Activated CD4-positive, alpha-beta T cell treated with anti-CD3 and anti-CD28 coated beads for 36 hours (primary cell): ENCODE measurements around the gene LDLRAD4. TPM values are rescaled to one million over a fixed set of nuclear protein-coding genes. Genes with fewer than 3 reads are reported as not detected.

Experiments
- ATAC-seq: fragments of 200-7000 bp; cut with Tn5 transposase; one replicate; pipeline ENCODE4 v1.10.0; 2021; ENCODE audit warnings: mild to moderate bottlenecking, moderate library complexity
- CTCF ChIA-PET: fragments of 350-600 bp; sonication (Branson Sonifier 250); formaldehyde crosslinking; loops from one replicate; lab custom pipeline; 2021; ENCODE audit warnings: antibody characterized with exemption; lab: Charles Lee
- POLR2A ChIA-PET: fragments of 350-600 bp; sonication (Branson Sonifier 250); formaldehyde crosslinking; loops from one replicate; lab custom pipeline; 2021; ENCODE audit warnings: antibody characterized with exemption, inconsistent platforms; lab: Charles Lee
- DNase-seq: peaks from one replicate; pipeline ENCODE4 v3.0.0-alpha.2; 2020
- H3K27ac Mint-ChIP-seq: one replicate; pipeline ENCODE4 v1.8.0; 2021; ENCODE audit warnings: mixed read lengths
- H3K27me3 Mint-ChIP-seq: one replicate; pipeline ENCODE4 v1.8.0; 2021; ENCODE audit warnings: mixed read lengths
- H3K36me3 Mint-ChIP-seq: one replicate; pipeline ENCODE4 v1.8.0; 2021; ENCODE audit warnings: low read depth, mixed read lengths
- H3K4me1 Mint-ChIP-seq: one replicate; pipeline ENCODE4 v1.8.0; 2021; ENCODE audit warnings: mixed read lengths
- H3K4me3 Mint-ChIP-seq: one replicate; pipeline ENCODE4 v1.8.0; 2021; ENCODE audit warnings: mild to moderate bottlenecking, moderate library complexity, mixed read lengths
- H3K9me3 Mint-ChIP-seq: one replicate; pipeline ENCODE4 v1.8.0; 2021; ENCODE audit warnings: low read depth, mixed read lengths
- intact Hi-C, 2 experiments: fragments of 100-400 bp; cut with DNase I in 1 of 2; cut with micrococcal nuclease in 1 of 2; formaldehyde crosslinking; loops; one replicate each; pipeline versions ENCODE4 v1.14.2 to v1.15.1; 2022 to 2024; cut with DNase I, micrococcal nuclease
- total RNA-seq, 2 experiments: library from RNA; stranded (reverse); gene quantifications; one replicate each; pipeline ENCODE4 v1.2.3, GENCODE V29; 2021

Gene LDLRAD4
- total RNA-seq, 2 experiments from 2014 or later, result 29.3 to 32.2 TPM

DNA sequence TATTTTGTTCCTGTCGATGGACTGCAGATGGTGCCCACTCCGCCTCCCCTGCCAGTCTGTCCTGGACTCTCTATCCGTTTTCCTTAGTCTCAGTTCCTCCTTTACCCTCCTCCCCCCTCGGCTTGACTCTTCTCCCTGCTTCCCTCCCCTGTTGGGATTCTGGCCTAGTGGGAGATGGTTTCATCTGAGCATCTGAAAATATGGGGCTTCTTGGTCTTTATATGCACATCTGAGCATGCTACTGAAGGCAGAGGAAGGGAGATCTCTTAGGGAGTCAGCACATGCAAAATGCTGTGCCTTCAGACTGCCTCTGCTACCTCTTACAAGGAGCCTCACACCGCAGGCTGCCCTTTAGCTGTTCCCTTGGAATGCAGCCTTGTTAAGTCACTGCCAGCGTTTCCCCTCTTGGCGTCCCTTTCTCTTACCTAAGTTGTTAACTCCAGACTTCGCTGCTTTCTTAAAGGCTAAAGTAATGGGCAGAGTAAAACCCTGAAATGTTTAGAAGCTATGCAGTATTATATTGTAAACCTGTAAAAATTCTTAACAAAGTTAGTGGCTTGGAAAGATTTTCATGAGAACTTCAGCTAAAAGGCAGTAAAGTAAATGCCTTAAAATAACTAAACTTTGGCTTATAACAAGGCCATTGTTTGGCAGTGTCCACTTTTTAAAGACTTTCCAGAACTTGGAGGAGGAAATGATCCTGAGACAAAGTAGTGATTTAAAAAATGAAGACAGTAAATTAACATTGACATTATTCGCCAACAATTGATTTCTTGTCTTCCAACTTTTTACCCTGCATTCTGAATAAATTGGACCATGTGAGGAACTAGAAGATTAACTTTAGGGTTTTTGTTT lies 49.8 kb downstream of the LDLRAD4 start:
- no peak for ATAC-seq
- intact Hi-C loops, result loop anchor here (5.0 to 10.0 kb wide), 7 partner anchors 44 to 424 kb away; no protein-coding TSS in a partner anchor
- no peak for DNase-seq
- Mint-ChIP-seq H3K27me3 (no peaks in the 10 kb centered on the region), H3K36me3 (peaks cover 3% of the 10 kb centered on the region), H3K27ac (peak overlapping the region; percentile 85), H3K4me3 (peak overlapping the region; percentile 2), H3K4me1 (peaks cover 77% of the 10 kb centered on the region), H3K9me3 (no peaks in the 10 kb centered on the region)
- POLR2A ChIA-PET, result interaction anchor here (0.8 kb wide), 1 partner anchor 155 kb away, joined by 8 read pairs; no protein-coding TSS in a partner anchor
- CTCF ChIA-PET, result interaction anchor here (2.0 to 2.1 kb wide), 2 partner anchors 11 to 52 kb away, joined by 6 read pairs; no protein-coding TSS in a partner anchor

DNA sequence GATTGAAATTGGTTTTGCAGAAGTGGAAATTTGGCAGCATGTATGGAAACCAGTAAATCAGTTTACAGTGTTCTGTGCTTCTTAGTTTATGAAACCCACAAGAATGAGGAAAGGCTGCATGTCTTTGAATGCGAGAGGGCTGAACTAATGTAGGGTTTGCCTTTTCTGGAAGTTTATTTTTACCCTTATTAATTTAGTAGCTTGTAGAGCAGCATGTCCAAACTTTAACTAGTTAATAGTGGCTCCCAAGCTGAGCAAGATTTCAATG lies 50.4 kb downstream of the LDLRAD4 start:
- no peaks in the 10 kb centered on the region for H3K27me3 Mint-ChIP-seq
- DNase-seq (no peak), ATAC-seq (no peak)
- H3K27ac Mint-ChIP-seq, result peak overlapping the region; percentile 47
- ChIA-PET CTCF (interaction anchor here (1.0 to 2.1 kb wide), 3 partner anchors 10 to 167 kb away, joined by 3 to 6 read pairs (median 6); no protein-coding TSS in a partner anchor), POLR2A (no interaction called here)
- H3K4me1 Mint-ChIP-seq, result peaks cover 82% of the 10 kb centered on the region
- no peaks in the 10 kb centered on the region for H3K9me3 Mint-ChIP-seq
- H3K36me3 Mint-ChIP-seq, result peaks cover 3% of the 10 kb centered on the region
- no peak overlapping the region for H3K4me3 Mint-ChIP-seq
- intact Hi-C loops, result loop anchor here (5.0 to 10.0 kb wide), 7 partner anchors 43 to 424 kb away; no protein-coding TSS in a partner anchor

DNA sequence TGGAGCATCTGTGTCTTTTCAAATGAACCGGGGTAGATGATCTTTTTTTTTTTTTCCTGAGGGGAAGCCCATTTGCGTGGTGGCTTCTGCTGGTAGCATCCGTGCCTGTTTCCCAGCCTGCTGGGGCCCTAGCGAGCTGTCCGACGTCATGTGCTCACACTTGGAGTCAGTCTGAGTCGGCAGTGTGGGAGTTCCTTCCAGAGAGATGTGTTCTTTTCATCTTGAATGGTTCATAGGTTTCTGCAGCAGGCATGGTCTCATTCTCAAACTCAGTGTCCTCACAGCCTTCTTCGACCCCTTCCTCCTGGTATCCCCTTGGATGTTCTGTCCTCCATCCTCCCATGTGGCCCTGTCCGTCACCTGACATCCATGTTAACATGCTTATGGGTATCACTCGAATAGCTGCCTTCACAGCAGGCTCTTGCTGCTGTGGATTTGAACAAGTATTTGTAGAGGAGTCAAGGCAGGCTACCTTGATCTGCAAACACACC lies 51.0 kb downstream of the LDLRAD4 start:
- peak; percentile 15 for ATAC-seq
- CTCF ChIA-PET, result interaction anchor here (1.0 to 2.0 kb wide), 2 partner anchors 9 to 167 kb away, joined by 3 to 6 read pairs; no protein-coding TSS in a partner anchor
- peak; percentile 76 for DNase-seq
- H3K9me3 Mint-ChIP-seq, result no peaks in the 10 kb centered on the region
- intact Hi-C loops, result loop anchor here (5.0 to 10.0 kb wide), 7 partner anchors 43 to 425 kb away; no protein-coding TSS in a partner anchor
- H3K4me3 Mint-ChIP-seq, result no peak overlapping the region
- H3K27me3 Mint-ChIP-seq, result no peaks in the 10 kb centered on the region
- peaks cover 84% of the 10 kb centered on the region for H3K4me1 Mint-ChIP-seq
- H3K36me3 Mint-ChIP-seq, result peaks cover 3% of the 10 kb centered on the region
- POLR2A ChIA-PET, result no interaction called here
- peak overlapping the region; percentile 74 for H3K27ac Mint-ChIP-seq

DNA sequence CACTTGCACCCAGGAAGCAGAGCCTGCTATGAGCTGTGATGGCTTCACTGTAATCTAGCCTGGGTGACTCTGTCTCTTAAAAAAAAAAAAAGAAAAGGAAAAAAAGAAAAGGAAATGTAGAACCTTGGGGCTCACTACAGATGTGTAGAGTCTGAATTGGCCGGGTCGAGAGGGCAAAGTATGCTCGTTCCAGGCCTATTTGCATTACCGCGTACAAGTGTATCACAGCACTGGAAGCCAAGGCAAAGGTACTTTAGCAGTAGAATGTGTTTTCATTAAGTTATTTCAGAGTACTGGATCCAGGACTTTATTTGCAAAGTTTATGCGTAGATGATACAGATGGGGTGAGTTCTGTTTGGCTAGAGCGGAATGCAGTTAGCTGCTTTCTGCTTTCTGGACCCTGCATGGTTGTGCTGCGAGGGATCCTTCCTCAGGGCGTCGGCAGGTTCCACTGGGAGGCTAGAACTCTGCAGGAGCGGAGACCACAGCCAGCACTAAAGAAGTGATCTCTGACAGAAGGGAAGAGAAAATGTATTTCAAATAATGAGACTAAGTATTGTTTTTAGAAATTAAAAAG lies 51.8 kb downstream of the LDLRAD4 start:
- H3K4me1 Mint-ChIP-seq, result peaks cover 82% of the 10 kb centered on the region
- ChIA-PET CTCF (interaction anchor here (1.2 kb wide), 1 partner anchor 9 kb away, joined by 3 read pairs; no protein-coding TSS in a partner anchor), POLR2A (no interaction called here)
- DNase-seq (no peak), ATAC-seq (no peak)
- intact Hi-C loops, result no loop called here
- peak overlapping the region; percentile 74 for H3K27ac Mint-ChIP-seq
- H3K36me3 Mint-ChIP-seq, result peaks cover 3% of the 10 kb centered on the region
- no peaks in the 10 kb centered on the region for H3K9me3 Mint-ChIP-seq
- H3K4me3 Mint-ChIP-seq, result no peak overlapping the region
- no peaks in the 10 kb centered on the region for H3K27me3 Mint-ChIP-seq

DNA sequence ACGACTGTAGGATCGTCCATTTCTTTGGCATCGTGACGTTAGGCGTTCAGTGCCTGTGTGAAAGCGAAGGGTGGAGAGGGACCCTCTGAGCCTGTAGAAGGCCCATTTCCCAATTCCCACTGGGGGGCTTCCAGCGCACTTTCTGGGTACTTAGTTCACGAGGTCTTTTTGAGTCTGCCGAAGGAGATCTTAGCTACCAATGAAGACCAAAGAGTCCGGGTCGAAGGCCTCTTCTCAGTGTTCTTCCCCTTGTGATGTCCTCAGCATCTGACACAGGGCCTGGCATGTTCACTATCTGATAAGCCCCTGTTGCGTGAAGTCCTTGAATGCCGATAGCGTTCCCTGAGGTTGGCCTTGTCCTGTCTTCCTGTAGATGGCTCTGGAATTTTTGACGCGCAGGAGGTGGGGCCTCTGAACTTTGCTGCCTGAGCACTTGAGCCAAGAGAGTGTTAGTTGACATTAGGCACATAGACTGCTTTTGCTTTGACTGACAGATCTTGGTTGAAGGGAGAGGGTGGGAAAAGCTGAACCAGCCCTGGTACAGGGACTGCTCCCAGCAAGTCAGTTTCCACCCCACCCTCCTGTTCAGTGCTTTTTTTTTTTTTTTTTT lies 52.8 kb downstream of the LDLRAD4 start:
- no peaks in the 10 kb centered on the region for H3K27me3 Mint-ChIP-seq
- ATAC-seq, result no peak
- no peak overlapping the region for H3K27ac Mint-ChIP-seq
- intact Hi-C loops, result no loop called here
- H3K4me1 Mint-ChIP-seq, result peaks cover 78% of the 10 kb centered on the region
- no peaks in the 10 kb centered on the region for H3K9me3 Mint-ChIP-seq
- DNase-seq, result no peak
- ChIA-PET POLR2A (interaction anchor here (0.5 kb wide), 1 partner anchor 18 kb away, joined by 3 read pairs; no protein-coding TSS in a partner anchor), CTCF (interaction anchor here (0.7 to 1.2 kb wide), 2 partner anchors 8 to 49 kb away, joined by 3 read pairs; no protein-coding TSS in a partner anchor)
- peaks cover 3% of the 10 kb centered on the region for H3K36me3 Mint-ChIP-seq
- H3K4me3 Mint-ChIP-seq, result no peak overlapping the region

DNA sequence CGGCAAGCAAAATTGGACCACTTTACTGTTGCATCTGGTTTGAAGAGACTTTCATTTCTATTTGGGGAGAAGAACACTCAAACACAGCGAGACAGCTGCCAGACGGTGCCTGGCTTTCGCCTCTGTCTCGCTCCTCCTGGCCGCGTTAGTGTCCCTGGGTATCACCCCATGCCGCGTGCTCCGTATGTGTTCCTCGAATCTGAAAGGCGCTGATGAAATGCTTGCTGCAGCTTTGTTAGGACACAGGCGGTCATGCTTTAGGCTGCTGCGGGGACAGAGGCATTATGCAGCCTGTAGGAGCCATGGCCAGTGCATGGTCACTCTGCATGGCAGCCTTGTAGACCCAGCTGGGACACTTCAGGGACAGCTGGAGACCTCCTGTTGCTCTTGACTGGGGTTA lies 53.9 kb downstream of the LDLRAD4 start:
- DNase-seq, result no peak
- H3K9me3 Mint-ChIP-seq, result no peaks in the 10 kb centered on the region
- H3K27me3 Mint-ChIP-seq, result no peaks in the 10 kb centered on the region
- ChIA-PET POLR2A (interaction anchor here (0.6 kb wide), 2 partner anchors 111 to 372 kb away, joined by 3 to 4 read pairs; no protein-coding TSS in a partner anchor), CTCF (interaction anchor here (0.7 to 1.1 kb wide), 2 partner anchors 285 to 788 kb away, joined by 3 to 4 read pairs; no protein-coding TSS in a partner anchor)
- H3K4me1 Mint-ChIP-seq, result peaks cover 78% of the 10 kb centered on the region
- peak overlapping the region; percentile 67 for H3K4me3 Mint-ChIP-seq
- peaks cover 3% of the 10 kb centered on the region for H3K36me3 Mint-ChIP-seq
- intact Hi-C loops, result no loop called here
- no peak overlapping the region for H3K27ac Mint-ChIP-seq
- ATAC-seq, result no peak

DNA sequence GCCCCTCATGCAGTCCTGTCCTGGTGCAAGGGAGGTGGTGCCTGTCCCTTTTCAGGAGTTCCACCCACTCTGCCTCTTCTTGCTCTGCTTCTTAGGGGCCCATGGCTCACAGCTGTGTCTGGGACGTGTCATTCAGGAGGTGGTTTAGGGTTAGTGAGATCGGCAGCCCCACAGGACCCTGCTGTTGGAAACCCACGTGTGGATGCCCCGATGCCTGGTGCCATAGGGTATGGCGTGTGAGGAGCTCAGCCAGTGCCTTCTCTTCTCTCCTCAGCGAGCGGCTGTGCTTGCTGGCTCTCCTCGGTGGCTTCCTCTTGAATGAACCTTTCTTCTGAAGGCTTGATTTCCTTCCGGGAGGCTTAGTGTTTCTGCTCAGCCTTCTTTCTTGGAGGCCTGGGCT lies 55.2 kb downstream of the LDLRAD4 start:
- no peaks in the 10 kb centered on the region for H3K27me3 Mint-ChIP-seq
- ChIA-PET CTCF (interaction anchor here (0.6 to 1.2 kb wide), 2 partner anchors 13 to 58 kb away, joined by 3 to 4 read pairs; no protein-coding TSS in a partner anchor), POLR2A (no interaction called here)
- H3K4me1 Mint-ChIP-seq, result peaks cover 74% of the 10 kb centered on the region
- peak; percentile 50 for DNase-seq
- ATAC-seq, result peak; percentile 45
- peak overlapping the region; percentile 81 for H3K27ac Mint-ChIP-seq
- peak overlapping the region; percentile 67 for H3K4me3 Mint-ChIP-seq
- no peaks in the 10 kb centered on the region for H3K9me3 Mint-ChIP-seq
- intact Hi-C loops, result no loop called here
- peaks cover 8% of the 10 kb centered on the region for H3K36me3 Mint-ChIP-seq

DNA sequence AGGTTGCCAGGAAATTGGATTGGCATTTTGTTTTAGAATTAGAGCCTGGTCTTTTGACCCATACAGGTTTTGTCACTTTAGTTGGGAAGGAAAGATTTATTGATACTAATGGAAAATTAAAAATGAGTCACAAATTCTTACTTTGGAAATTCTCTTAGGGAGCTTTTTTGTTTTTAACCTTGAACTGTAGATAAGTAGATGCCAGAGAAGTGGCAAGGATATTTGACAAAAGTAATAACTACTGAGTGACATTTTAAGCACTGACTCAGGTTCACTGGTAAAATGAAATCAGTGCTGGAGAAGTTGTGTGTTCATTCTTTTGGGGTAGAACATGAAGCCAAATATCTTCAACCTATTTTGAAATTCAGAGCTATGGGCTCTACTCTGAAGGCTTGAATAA lies 56.5 kb downstream of the LDLRAD4 start:
- Mint-ChIP-seq H3K9me3 (peaks cover 2% of the 10 kb centered on the region), H3K27me3 (no peaks in the 10 kb centered on the region), H3K36me3 (peaks cover 8% of the 10 kb centered on the region), H3K4me1 (peaks cover 74% of the 10 kb centered on the region), H3K27ac (peak overlapping the region; percentile 14), H3K4me3 (no peak overlapping the region)
- ChIA-PET CTCF (interaction anchor here (0.6 to 1.7 kb wide), 8 partner anchors 9 to 1455 kb away, joined by 3 to 7 read pairs (median 3); no protein-coding TSS in a partner anchor), POLR2A (no interaction called here)
- ATAC-seq (no peak), DNase-seq (no peak)
- intact Hi-C loops, result no loop called here

DNA sequence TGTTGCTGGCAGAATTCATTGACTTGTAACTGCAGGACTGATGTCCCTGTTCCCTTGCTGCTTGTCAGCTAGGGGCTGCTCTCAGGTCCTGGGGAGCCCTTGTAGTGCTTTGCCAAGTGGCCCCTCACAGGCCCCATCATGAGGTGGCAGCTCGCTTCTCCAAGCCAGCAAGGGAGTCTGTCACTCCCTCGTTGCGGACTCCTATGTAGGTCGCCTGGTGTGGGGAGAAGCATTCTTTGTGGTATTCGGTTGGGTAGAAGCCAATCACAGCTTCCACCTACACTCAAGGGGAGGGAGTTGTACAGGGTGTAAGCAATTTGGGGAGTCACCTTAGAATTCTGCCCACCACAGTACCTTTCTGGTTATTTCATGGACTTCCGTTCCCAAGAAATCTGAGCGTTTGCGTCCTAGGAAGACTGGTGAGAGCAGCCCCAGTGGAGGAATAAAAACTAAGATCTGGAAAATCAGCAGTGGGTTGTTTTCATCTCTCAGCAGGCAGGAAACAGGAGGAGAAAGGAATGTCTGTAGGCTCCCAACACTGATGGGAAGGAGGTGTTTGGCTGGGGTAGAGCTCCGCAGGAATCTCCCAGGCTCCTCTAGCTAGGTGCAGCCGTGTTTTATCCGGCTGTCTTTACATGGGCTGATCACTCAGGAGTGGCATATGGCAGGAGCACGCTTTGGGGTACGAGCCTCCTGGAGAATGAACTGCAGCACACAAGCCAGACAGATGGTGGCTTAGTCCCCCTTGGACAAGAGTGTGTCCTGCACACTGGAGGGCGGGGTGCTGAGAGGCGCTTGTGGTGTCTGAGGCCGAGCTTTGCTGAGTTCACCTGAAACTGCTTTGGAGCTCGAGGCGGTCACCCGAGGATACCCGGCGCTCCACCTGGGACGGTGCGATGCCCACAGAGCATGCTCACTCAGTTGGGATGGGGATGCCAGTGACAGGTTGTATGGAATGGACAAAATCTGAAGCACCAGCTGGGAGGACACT lies 58.3 kb downstream of the LDLRAD4 start:
- Mint-ChIP-seq H3K27ac (peak overlapping the region; percentile 43), H3K4me3 (peak overlapping the region; percentile 18), H3K36me3 (peaks cover 17% of the 10 kb centered on the region), H3K4me1 (peaks cover 81% of the 10 kb centered on the region), H3K27me3 (no peaks in the 10 kb centered on the region), H3K9me3 (peaks cover 3% of the 10 kb centered on the region)
- DNase-seq (peak; percentile 44), ATAC-seq (peak; percentile 23)
- CTCF ChIA-PET, result interaction anchor here (1.1 to 3.2 kb wide), 2 partner anchors 11 to 13 kb away, joined by 4 to 20 read pairs; no protein-coding TSS in a partner anchor
- intact Hi-C loops, result no loop called here
- POLR2A ChIA-PET, result no interaction called here
